GM18519 (cell line): ENCODE results near the gene LMBRD2.

ENCODE experiments used
- ATAC-seq: cut with Tn5 transposase; IDR thresholded peaks from one replicate; pipeline ENCODE4 v1.9.1; 2021; ENCODE audit warnings: mild to moderate bottlenecking, moderate library complexity; ENCODE audit not compliant: unreplicated experiment, low FRiP score

LMBRD2 gene

GRCh38 chr5:36055984-36056383, 95.7 kb downstream of the LMBRD2 start:
- no peak for ATAC-seq

GRCh38 chr5:36054647-36055046, 97.0 kb downstream of the LMBRD2 start:
- ATAC-seq = no peak

GRCh38 chr5:36052538-36052937, 99.1 kb downstream of the LMBRD2 start:
- no peak for ATAC-seq

GRCh38 chr5:36049949-36050348, 101.7 kb downstream of the LMBRD2 start:
- ATAC-seq = no peak
